Neural cell (in vitro differentiated cells): ENCODE results near the gene ANKRD33B. TPM values are rescaled to one million over a fixed set of nuclear protein-coding genes. Genes with fewer than 3 reads are reported as not detected.

Experiments
- H2AFZ ChIP-seq: fragments of 200-600, 300-800 bp; sonication (generic), shearing (Covaris generic); 2 replicates; pipeline ENCODE4 v1.6.0; 2014; ENCODE audit warnings: low read depth, mild to moderate bottlenecking, antibody characterized with exemption, low read length, moderate library complexity
- H3F3A ChIP-seq: fragments of 200-600 bp; shearing (Covaris generic); 2 replicates; pipeline ENCODE4 v1.6.1; 2016; ENCODE audit warnings: mild to moderate bottlenecking, moderate library complexity, mixed read lengths, antibody characterized with exemption, low read length; ENCODE audit not compliant: insufficient read depth, poor library complexity, severe bottlenecking
- H3K27ac ChIP-seq: fragments of 200-600, 300-800 bp; sonication (generic), shearing (Covaris generic); 2 replicates; pipeline ENCODE4 v1.5.1; 2014; ENCODE audit warnings: mild to moderate bottlenecking, low read length, moderate library complexity
- H3K27me3 ChIP-seq: fragments of 300-800, 200-600 bp; sonication (generic), shearing (Covaris generic); 2 replicates; pipeline ENCODE4 v1.6.0; 2014; ENCODE audit warnings: mild to moderate bottlenecking, low read depth, low read length, moderate library complexity; ENCODE audit not compliant: insufficient read depth
- H3K36me3 ChIP-seq: fragments of 300-800, 200-600 bp; sonication (generic), shearing (Covaris generic); 2 replicates; pipeline ENCODE4 v1.5.1; 2014; ENCODE audit warnings: mild to moderate bottlenecking, antibody characterized with exemption, low read length, moderate library complexity; ENCODE audit not compliant: insufficient read depth
- H3K4me2 ChIP-seq: fragments of 300-800, 200-600 bp; sonication (generic), shearing (Covaris generic); 2 replicates; pipeline ENCODE4 v1.6.0; 2014; ENCODE audit warnings: mild to moderate bottlenecking, low read length
- H3K4me3 ChIP-seq: fragments of 300-800, 200-600 bp; sonication (generic), shearing (Covaris generic); 2 replicates; pipeline ENCODE4 v1.5.1; 2014; ENCODE audit warnings: mild to moderate bottlenecking, low read length, moderate library complexity
- H3K79me2 ChIP-seq: fragments of 200-600 bp; shearing (Covaris generic); replicated peaks from 2 replicates; pipeline ENCODE4 v1.6.0; 2014; ENCODE audit warnings: mild to moderate bottlenecking, low read length, moderate library complexity; ENCODE audit not compliant: insufficient read depth
- H3K9ac ChIP-seq: fragments of 300-800, 200-600 bp; sonication (generic), shearing (Covaris generic); 2 replicates; pipeline ENCODE4 v1.6.1; 2016; ENCODE audit warnings: mild to moderate bottlenecking, low read length, mixed read lengths
- H3K9me2 ChIP-seq: fragments of 200-600 bp; shearing (Covaris generic); 2 replicates; pipeline ENCODE4 v1.6.1; 2016; ENCODE audit warnings: mild to moderate bottlenecking, low read length, mixed read lengths; ENCODE audit not compliant: insufficient read depth
- H3K9me3 ChIP-seq: fragments of 200-600, 300-800 bp; sonication (generic), shearing (Covaris generic); 2 replicates; pipeline ENCODE4 v1.6.1; 2016; ENCODE audit warnings: mild to moderate bottlenecking, mixed run types, low read length, moderate library complexity, mixed read lengths
- H4K20me1 ChIP-seq: fragments of 200-600 bp; shearing (Covaris generic); 2 replicates; pipeline ENCODE4 v1.6.1; 2016; ENCODE audit warnings: mild to moderate bottlenecking, mixed run types; ENCODE audit not compliant: insufficient read depth
- EP300 ChIP-seq: fragments of 450-650 bp; conservative IDR thresholded peaks from 2 replicates; pipeline ENCODE4 v1.6.1; 2014; ENCODE audit warnings: antibody characterized with exemption, mild to moderate bottlenecking, moderate library complexity; ENCODE audit not compliant: poor library complexity, severe bottlenecking
- EZH2 ChIP-seq: fragments of 200-600, 300-800 bp; shearing (Covaris generic), sonication (generic); IDR thresholded peaks from 2 replicates; pipeline ENCODE4 v1.6.1; 2014; ENCODE audit warnings: antibody characterized with exemption, low read length, borderline replicate concordance, mild to moderate bottlenecking; ENCODE audit not compliant: insufficient read depth, poor library complexity, severe bottlenecking
- MXI1 ChIP-seq: fragments of 450-650 bp; conservative IDR thresholded peaks from 2 replicates; pipeline ENCODE4 v1.6.1; 2014; ENCODE audit warnings: antibody characterized with exemption, mild to moderate bottlenecking; ENCODE audit not compliant: poor library complexity, severe bottlenecking
- POLR2AphosphoS5 ChIP-seq: IDR thresholded peaks from 2 replicates; pipeline ENCODE4 v1.6.1; 2012
- RAD21 ChIP-seq: fragments of 450-650 bp; conservative IDR thresholded peaks from 2 replicates; pipeline ENCODE4 v1.6.1; 2014; ENCODE audit warnings: antibody characterized with exemption, mild to moderate bottlenecking, moderate library complexity
- SMC3 ChIP-seq: fragments of 450-650 bp; conservative IDR thresholded peaks from 2 replicates; pipeline ENCODE4 v1.6.1; 2014; ENCODE audit warnings: antibody characterized with exemption, mild to moderate bottlenecking, moderate library complexity; ENCODE audit not compliant: poor library complexity
- TAF1 ChIP-seq: IDR thresholded peaks from 2 replicates; pipeline ENCODE4 v1.6.1; 2012; ENCODE audit warnings: low read depth
- polyA plus RNA-seq: library from polyadenylated mRNA; depleted of rRNA; stranded (reverse); fragments of >200 nt; gene quantifications from 2 replicates; pipeline ENCODE4 v1.2.3, GENCODE V29; 2014
- TF ChIP-seq, protein P1 (sequence below): IDR thresholded peaks from 2 replicates; pipeline ENCODE4 v1.6.1; 2012; ENCODE audit warnings: borderline replicate concordance
- TF ChIP-seq, protein P2 (sequence below): fragments of 450-650 bp; IDR thresholded peaks from 2 replicates; pipeline ENCODE4 v1.5.1; 2014; ENCODE audit warnings: antibody characterized with exemption, mild to moderate bottlenecking, moderate library complexity; ENCODE audit not compliant: poor library complexity, severe bottlenecking

ANKRD33B gene
- polyA plus RNA-seq, 1 donor from 2014 or later = not detected

DNA sequence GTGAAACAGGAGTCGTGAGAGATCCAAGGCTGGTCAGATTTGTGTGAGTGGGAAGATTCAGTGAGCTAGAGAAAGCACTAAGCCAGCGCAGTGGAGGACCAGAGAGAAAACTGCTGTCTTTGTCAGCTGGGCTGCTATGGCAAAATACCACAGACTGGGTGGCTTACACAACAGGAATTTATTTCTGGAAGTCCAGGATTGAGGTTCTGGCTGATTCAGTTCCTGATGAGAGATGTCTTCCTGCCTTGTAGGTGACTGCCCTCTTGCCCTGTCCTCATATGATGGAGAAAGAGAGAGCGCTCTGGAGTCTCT, 24.2 kb upstream of the ANKRD33B start:
- Histone ChIP-seq H3K27ac (no peak overlapping the region), H3F3A (no peaks in the 10 kb centered on the region), H3K4me2 (no peak overlapping the region), H3K36me3 (no peaks in the 10 kb centered on the region), H4K20me1 (no peaks in the 10 kb centered on the region), H3K9ac (no peak overlapping the region), H3K9me3 (no peaks in the 10 kb centered on the region), H3K9me2 (no peaks in the 10 kb centered on the region), H2AFZ (no peak overlapping the region), H3K4me3 (no peak overlapping the region), H3K27me3 (no peaks in the 10 kb centered on the region), H3K79me2 (no peaks in the 10 kb centered on the region)
- TF ChIP-seq RAD21 (no peak), EP300 (no peak), TAF1 (no peak), EZH2 (no peak), MXI1 (no peak), SMC3 (no peak), POLR2AphosphoS5 (no peak)
- TF ChIP-seq, protein P1, sequence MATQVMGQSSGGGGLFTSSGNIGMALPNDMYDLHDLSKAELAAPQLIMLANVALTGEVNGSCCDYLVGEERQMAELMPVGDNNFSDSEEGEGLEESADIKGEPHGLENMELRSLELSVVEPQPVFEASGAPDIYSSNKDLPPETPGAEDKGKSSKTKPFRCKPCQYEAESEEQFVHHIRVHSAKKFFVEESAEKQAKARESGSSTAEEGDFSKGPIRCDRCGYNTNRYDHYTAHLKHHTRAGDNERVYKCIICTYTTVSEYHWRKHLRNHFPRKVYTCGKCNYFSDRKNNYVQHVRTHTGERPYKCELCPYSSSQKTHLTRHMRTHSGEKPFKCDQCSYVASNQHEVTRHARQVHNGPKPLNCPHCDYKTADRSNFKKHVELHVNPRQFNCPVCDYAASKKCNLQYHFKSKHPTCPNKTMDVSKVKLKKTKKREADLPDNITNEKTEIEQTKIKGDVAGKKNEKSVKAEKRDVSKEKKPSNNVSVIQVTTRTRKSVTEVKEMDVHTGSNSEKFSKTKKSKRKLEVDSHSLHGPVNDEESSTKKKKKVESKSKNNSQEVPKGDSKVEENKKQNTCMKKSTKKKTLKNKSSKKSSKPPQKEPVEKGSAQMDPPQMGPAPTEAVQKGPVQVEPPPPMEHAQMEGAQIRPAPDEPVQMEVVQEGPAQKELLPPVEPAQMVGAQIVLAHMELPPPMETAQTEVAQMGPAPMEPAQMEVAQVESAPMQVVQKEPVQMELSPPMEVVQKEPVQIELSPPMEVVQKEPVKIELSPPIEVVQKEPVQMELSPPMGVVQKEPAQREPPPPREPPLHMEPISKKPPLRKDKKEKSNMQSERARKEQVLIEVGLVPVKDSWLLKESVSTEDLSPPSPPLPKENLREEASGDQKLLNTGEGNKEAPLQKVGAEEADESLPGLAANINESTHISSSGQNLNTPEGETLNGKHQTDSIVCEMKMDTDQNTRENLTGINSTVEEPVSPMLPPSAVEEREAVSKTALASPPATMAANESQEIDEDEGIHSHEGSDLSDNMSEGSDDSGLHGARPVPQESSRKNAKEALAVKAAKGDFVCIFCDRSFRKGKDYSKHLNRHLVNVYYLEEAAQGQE = no peak
- TF ChIP-seq, protein P2, sequence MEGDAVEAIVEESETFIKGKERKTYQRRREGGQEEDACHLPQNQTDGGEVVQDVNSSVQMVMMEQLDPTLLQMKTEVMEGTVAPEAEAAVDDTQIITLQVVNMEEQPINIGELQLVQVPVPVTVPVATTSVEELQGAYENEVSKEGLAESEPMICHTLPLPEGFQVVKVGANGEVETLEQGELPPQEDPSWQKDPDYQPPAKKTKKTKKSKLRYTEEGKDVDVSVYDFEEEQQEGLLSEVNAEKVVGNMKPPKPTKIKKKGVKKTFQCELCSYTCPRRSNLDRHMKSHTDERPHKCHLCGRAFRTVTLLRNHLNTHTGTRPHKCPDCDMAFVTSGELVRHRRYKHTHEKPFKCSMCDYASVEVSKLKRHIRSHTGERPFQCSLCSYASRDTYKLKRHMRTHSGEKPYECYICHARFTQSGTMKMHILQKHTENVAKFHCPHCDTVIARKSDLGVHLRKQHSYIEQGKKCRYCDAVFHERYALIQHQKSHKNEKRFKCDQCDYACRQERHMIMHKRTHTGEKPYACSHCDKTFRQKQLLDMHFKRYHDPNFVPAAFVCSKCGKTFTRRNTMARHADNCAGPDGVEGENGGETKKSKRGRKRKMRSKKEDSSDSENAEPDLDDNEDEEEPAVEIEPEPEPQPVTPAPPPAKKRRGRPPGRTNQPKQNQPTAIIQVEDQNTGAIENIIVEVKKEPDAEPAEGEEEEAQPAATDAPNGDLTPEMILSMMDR = no peak

DNA sequence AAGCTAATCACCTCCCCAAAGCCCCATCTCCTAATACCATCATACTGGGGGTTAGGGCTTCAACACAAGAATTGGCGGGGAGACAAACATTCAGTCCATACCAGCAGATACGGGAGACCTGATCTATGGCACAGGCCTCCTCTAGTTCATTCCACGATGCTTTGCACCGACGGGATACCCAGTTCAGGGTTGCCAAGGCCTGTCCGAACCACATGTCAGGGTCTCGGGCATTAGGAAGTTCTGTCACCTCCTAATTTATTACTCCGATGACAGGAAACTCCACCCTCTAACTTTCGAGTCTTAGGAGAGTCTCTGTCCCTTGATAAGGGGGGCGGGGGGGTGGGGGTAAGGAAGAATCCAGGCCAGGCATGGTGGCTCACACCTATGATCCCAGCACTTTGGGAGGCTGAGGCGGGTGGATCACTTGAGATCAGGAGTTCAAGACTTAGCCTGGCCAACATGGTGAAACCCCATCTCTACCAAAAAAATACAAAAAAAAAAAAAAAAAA, 23.8 kb upstream of the ANKRD33B start:
- Histone ChIP-seq H4K20me1 (no peaks in the 10 kb centered on the region), H3K27ac (no peak overlapping the region), H3K9me2 (no peaks in the 10 kb centered on the region), H3K9ac (no peak overlapping the region), H3K4me2 (no peak overlapping the region), H3K36me3 (no peaks in the 10 kb centered on the region), H3K79me2 (no peaks in the 10 kb centered on the region), H3K4me3 (no peak overlapping the region), H3K9me3 (no peaks in the 10 kb centered on the region), H3F3A (no peaks in the 10 kb centered on the region), H3K27me3 (no peaks in the 10 kb centered on the region), H2AFZ (no peak overlapping the region)
- no peak for TF ChIP-seq EZH2
- TF ChIP-seq POLR2AphosphoS5 = no peak
- no peak for TF ChIP-seq SMC3
- TF ChIP-seq TAF1 = no peak
- no peak for TF ChIP-seq EP300
- TF ChIP-seq, protein P1 = no peak
- TF ChIP-seq, protein P2 = no peak
- no peak for TF ChIP-seq MXI1
- no peak for TF ChIP-seq RAD21
